Suprapubic skin (tissue), 4 donors: ENCODE data around the gene MEX3A.

Experiments used
- EP300 ChIP-seq: sonication (generic); formaldehyde crosslinking; IDR thresholded peaks from one replicate; pipeline ENCODE4 v1.6.1; 2017; ENCODE audit warnings: antibody characterized with exemption
- POLR2A ChIP-seq, 2 donors: fragments of 450-650 bp; IDR thresholded peaks; one replicate each; pipeline ENCODE4 v1.6.1; 2017; ENCODE audit warnings: antibody characterized with exemption in 2 of 2, mild to moderate bottlenecking in 2 of 2, moderate library complexity in 2 of 2
- POLR2AphosphoS5 ChIP-seq, 3 donors: sonication (generic); formaldehyde crosslinking; IDR thresholded peaks; one replicate each; pipeline ENCODE4 v1.6.1; 2017; ENCODE audit warnings: antibody characterized with exemption in 3 of 3
- TF ChIP-seq, protein P1 (sequence below), 2 donors: fragments of 200-600 bp in 1 of 2; fragments of 450-650 bp in 1 of 2; sonication (generic) in 1 of 2; IDR thresholded peaks; one replicate each; pipeline ENCODE4 v1.5.1; 2016 to 2019; ENCODE audit warnings: antibody characterized with exemption in 2 of 2, mild to moderate bottlenecking in 1 of 2, moderate library complexity in 1 of 2

DNA sequence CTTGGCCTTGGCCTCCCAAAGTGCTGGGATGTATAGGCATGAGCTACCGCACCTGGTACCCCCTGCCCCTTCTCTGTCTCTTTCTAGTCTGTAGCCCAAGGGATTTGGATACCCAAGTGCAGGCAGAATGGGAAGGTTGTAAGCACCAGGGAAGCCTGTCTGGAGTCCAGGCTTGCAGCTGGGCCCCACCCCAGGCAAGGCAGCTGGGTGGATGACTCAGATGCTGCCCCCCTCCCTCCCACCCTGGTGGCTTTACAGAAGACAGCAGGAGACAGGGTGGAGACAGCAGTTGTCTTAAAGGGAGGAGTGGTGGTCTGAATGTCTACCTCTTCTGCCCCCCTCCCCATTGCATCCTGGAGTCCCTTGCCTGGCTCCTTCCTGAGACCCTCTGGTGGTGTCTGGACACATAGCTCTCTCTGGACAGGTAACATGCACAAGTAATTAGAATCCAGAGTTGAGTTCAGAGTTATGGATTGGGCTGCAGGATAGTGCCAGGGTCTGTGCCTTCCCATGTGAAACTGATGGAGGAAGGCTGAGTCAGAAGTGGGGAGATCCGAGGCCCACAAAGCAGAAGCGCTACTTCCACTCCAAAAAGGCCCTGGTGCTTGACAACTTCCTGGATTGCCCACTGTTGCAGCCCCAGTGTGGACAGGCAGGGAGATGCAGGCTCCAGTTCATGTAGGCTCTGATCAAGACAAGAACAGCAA lies 37.4 kb upstream of the MEX3A start:
- TF ChIP-seq POLR2A (IDR thresholded peaks at IDR 0.05) (no peak), POLR2AphosphoS5 (IDR thresholded peaks at IDR 0.05) (no peak), EP300 (no peak)
- TF ChIP-seq, protein P1, sequence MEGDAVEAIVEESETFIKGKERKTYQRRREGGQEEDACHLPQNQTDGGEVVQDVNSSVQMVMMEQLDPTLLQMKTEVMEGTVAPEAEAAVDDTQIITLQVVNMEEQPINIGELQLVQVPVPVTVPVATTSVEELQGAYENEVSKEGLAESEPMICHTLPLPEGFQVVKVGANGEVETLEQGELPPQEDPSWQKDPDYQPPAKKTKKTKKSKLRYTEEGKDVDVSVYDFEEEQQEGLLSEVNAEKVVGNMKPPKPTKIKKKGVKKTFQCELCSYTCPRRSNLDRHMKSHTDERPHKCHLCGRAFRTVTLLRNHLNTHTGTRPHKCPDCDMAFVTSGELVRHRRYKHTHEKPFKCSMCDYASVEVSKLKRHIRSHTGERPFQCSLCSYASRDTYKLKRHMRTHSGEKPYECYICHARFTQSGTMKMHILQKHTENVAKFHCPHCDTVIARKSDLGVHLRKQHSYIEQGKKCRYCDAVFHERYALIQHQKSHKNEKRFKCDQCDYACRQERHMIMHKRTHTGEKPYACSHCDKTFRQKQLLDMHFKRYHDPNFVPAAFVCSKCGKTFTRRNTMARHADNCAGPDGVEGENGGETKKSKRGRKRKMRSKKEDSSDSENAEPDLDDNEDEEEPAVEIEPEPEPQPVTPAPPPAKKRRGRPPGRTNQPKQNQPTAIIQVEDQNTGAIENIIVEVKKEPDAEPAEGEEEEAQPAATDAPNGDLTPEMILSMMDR (IDR thresholded peaks at IDR 0.05): no peak
